Measurements from ENCODE around the gene MYBPH. TPM values are rescaled to one million over a fixed set of nuclear protein-coding genes. Genes with fewer than 3 reads are reported as not detected.
A peak's percentile ranks its signal among the peaks of the same experiment; 100 is the strongest.

The MYBPH gene
- polyA plus RNA-seq, 3 donors = 0.04 to 0.52 (median 0.16) TPM

GRCh38 chr1:203126866-203127665, 48.6 kb downstream of the MYBPH start:
- H3K79me2 ChIP-seq (ENCODE audit: insufficient read depth, low read length) = no peaks in the 10 kb centered on the region
- peaks cover 54 to 57% of the 10 kb centered on the region in 2 donors for H3K4me1 ChIP-seq (ENCODE audit: control insufficient read depth in 1 of 2, insufficient read depth in 2 of 2, low read length in 2 of 2)
- no peaks in the 10 kb centered on the region for H4K20me1 ChIP-seq (ENCODE audit: insufficient read depth, low read length)
- H3K4me3 ChIP-seq (replicated peaks in 1 of 3; ENCODE audit: low read depth in 2 of 3, low read length in 3 of 3) = no peak overlapping the region
- no peak for TF ChIP-seq CTCF (IDR thresholded peaks at IDR 0.05)
- H3K27me3 Mint-ChIP-seq (ENCODE audit: low read depth in 3 of 3) = peaks cover 52 to 81% (median 79%) of the 10 kb centered on the region in 3 donors
- H3K9me3 ChIP-seq (replicated peaks in 1 of 2; ENCODE audit: control insufficient read depth in 1 of 2, insufficient read depth in 1 of 2, low read length in 2 of 2) = peaks cover 0 to 9% of the 10 kb centered on the region in 2 donors
- peaks cover 0 to 8% of the 10 kb centered on the region in 2 donors for H3K36me3 Mint-ChIP-seq
- peak overlapping the region; percentile 6 for H3K4me2 ChIP-seq (replicated peaks; ENCODE audit: extremely low read depth, low read length, poor library complexity, severe bottlenecking)
- intact Hi-C loops (cut with micrococcal nuclease) = loop anchor here (5.0 to 10.0 kb wide), 2 partner anchors 50 to 82 kb away; partner anchors contain the start of gene MYBPH (in 1 of the 2)
- DNase-seq = no peak
- H3K4me3 Mint-ChIP-seq = peak overlapping the region; percentile 42 to 87
- H3K9ac ChIP-seq (ENCODE audit: insufficient read depth, low read length, poor library complexity, severe bottlenecking) = no peak overlapping the region
- no peaks in the 10 kb centered on the region for H3K36me3 ChIP-seq (replicated peaks in 1 of 2; ENCODE audit: control insufficient read depth in 1 of 2, insufficient read depth in 2 of 2, low read length in 2 of 2)
- whole genome bisulfite sequencing (ENCODE audit: insufficient coverage) = 17% methylated on average over 6 of the region's 12 CpGs
- peaks cover 0 to 12% (median 2%) of the 10 kb centered on the region in 7 donors for H3K9me3 Mint-ChIP-seq
- no peak overlapping the region for H2AFZ ChIP-seq (ENCODE audit: insufficient read depth, low read depth, low read length, poor library complexity, severe bottlenecking)
- H3K27ac Mint-ChIP-seq = no peak overlapping the region
- no peak overlapping the region for H3K27ac ChIP-seq (ENCODE audit: low read depth in 1 of 2, low read length in 2 of 2)
- H3K27me3 ChIP-seq (ENCODE audit: control insufficient read depth in 2 of 2, insufficient read depth in 2 of 2, low read length in 2 of 2) = peaks cover 43 to 68% of the 10 kb centered on the region in 2 donors
- H3K4me1 Mint-ChIP-seq = peaks cover 54% of the 10 kb centered on the region

GRCh38 chr1:203126151-203126865, 49.3 kb downstream of the MYBPH start:
- DNase-seq = peak; percentile 35 to 67 (median 55)
- Mint-ChIP-seq H3K27ac (peak overlapping the region in 2 of 7 donors; percentile 17 to 57), H3K9me3 (peaks cover 0 to 12% (median 4%) of the 10 kb centered on the region in 7 donors), H3K4me3 (peak overlapping the region in 1 of 2 donors; percentile 87), H3K27me3 (ENCODE audit: low read depth in 3 of 3) (peaks cover 55 to 82% (median 78%) of the 10 kb centered on the region in 3 donors), H3K36me3 (peaks cover 0 to 8% of the 10 kb centered on the region in 2 donors), H3K4me1 (peaks cover 60% of the 10 kb centered on the region)
- Histone ChIP-seq H4K20me1 (ENCODE audit: insufficient read depth, low read length) (no peaks in the 10 kb centered on the region), H3K9me3 (replicated peaks in 1 of 2; ENCODE audit: control insufficient read depth in 1 of 2, insufficient read depth in 1 of 2, low read length in 2 of 2) (peaks cover 0 to 9% of the 10 kb centered on the region in 2 donors), H3K4me1 (ENCODE audit: control insufficient read depth in 1 of 2, insufficient read depth in 2 of 2, low read length in 2 of 2) (peaks cover 61 to 62% of the 10 kb centered on the region in 2 donors), H3K27me3 (ENCODE audit: control insufficient read depth in 2 of 2, insufficient read depth in 2 of 2, low read length in 2 of 2) (peaks cover 43 to 62% of the 10 kb centered on the region in 2 donors), H3K9ac (ENCODE audit: insufficient read depth, low read length, poor library complexity, severe bottlenecking) (no peak overlapping the region), H3K4me2 (replicated peaks; ENCODE audit: extremely low read depth, low read length, poor library complexity, severe bottlenecking) (no peak overlapping the region), H3K36me3 (replicated peaks in 1 of 2; ENCODE audit: control insufficient read depth in 1 of 2, insufficient read depth in 2 of 2, low read length in 2 of 2) (no peaks in the 10 kb centered on the region), H3K4me3 (replicated peaks in 1 of 3; ENCODE audit: low read depth in 2 of 3, low read length in 3 of 3) (no peak overlapping the region), H2AFZ (ENCODE audit: insufficient read depth, low read depth, low read length, poor library complexity, severe bottlenecking) (no peak overlapping the region), H3K79me2 (ENCODE audit: insufficient read depth, low read length) (no peaks in the 10 kb centered on the region), H3K27ac (ENCODE audit: low read depth in 1 of 2, low read length in 2 of 2) (no peak overlapping the region)
- TF ChIP-seq CTCF (IDR thresholded peaks at IDR 0.05) = peak; percentile 37
- WGBS (ENCODE audit: insufficient coverage) = 38% methylated on average over 3 of the region's 8 CpGs
- intact Hi-C loops (cut with micrococcal nuclease) = loop anchor here (5.0 to 10.0 kb wide), 2 partner anchors 51 to 82 kb away; partner anchors contain the start of gene MYBPH (in 1 of the 2)
